Breast epithelium (tissue), 4 donors: ENCODE data around the gene TPD52L1. TPM values are rescaled to one million over a fixed set of nuclear protein-coding genes. Genes with fewer than 3 reads are reported as not detected.

Source experiments
- DNase-seq, 2 donors: peaks; one replicate each; pipeline ENCODE4 v3.0.0-alpha.2; 2019; ENCODE audit warnings: low spot score in 2 of 2
- H3K27ac ChIP-seq, 2 donors: fragments of 200-600 bp; sonication (generic) in 1 of 2; one replicate each; pipeline ENCODE4 v1.5.1; 2016 to 2019; ENCODE audit warnings: mild to moderate bottlenecking in 1 of 2
- H3K27me3 ChIP-seq, 2 donors: fragments of 200-600 bp; sonication (generic) in 1 of 2; one replicate each; pipeline versions ENCODE4 v1.5.1 to v1.6.0; 2017 to 2019; ENCODE audit warnings: control low read depth in 1 of 2, mild to moderate bottlenecking in 1 of 2
- H3K36me3 ChIP-seq: fragments of 200-600 bp; one replicate; pipeline ENCODE4 v1.5.1; 2019
- H3K4me1 ChIP-seq, 2 donors: fragments of 200-600 bp; sonication (generic); one replicate each; pipeline ENCODE4 v1.5.1; 2016 to 2019; ENCODE audit warnings: control low read depth in 1 of 2
- H3K4me3 ChIP-seq, 3 donors: fragments of 200-600 bp; sonication (generic); 1 replicate in 2 of 3; 2 replicates in 1 of 3; pipeline ENCODE4 v1.5.1; 2016 to 2019; ENCODE audit warnings: mild to moderate bottlenecking in 3 of 3, moderate library complexity in 2 of 3
- H3K9me3 ChIP-seq, 2 donors: fragments of 200-600 bp; sonication (generic) in 1 of 2; one replicate each; pipeline ENCODE4 v1.5.1; 2016 to 2019; ENCODE audit warnings: control low read depth in 1 of 2
- CTCF ChIP-seq, 3 donors: fragments of 450-650 bp; IDR thresholded peaks; one replicate each; pipeline ENCODE4 v1.5.1; 2016 to 2017; ENCODE audit warnings: antibody characterized with exemption in 3 of 3, mild to moderate bottlenecking in 3 of 3, moderate library complexity in 3 of 3
- POLR2A ChIP-seq: fragments of 450-650 bp; IDR thresholded peaks from one replicate; pipeline ENCODE4 v1.6.1; 2016; ENCODE audit warnings: antibody characterized with exemption, mild to moderate bottlenecking, moderate library complexity
- POLR2AphosphoS5 ChIP-seq, 3 donors: sonication (generic); formaldehyde crosslinking; IDR thresholded peaks; one replicate each; pipeline ENCODE4 v1.6.1; 2017; ENCODE audit warnings: antibody characterized with exemption in 3 of 3
- intact Hi-C: fragments of 100-400 bp; cut with DNase I; formaldehyde crosslinking; loops from one replicate; pipeline ENCODE4 v1.15.1; 2023; ENCODE audit warnings: low total_unique reads
- total RNA-seq, 3 donors: library from RNA; depleted of rRNA; stranded (reverse); fragments of >200 nt; gene quantifications; one replicate each; pipeline ENCODE4 v1.1.0, GENCODE V29; 2016

TPD52L1 gene
- total RNA-seq, 3 donors from 2014 or later: 27.2 to 266 (median 81.3) TPM

GRCh38 chr6:125285353-125285752 lies 131.8 kb downstream of the TPD52L1 start:
- DNase-seq: no peak
- intact Hi-C loops: no loop called here
- H3K4me1 ChIP-seq: no peaks in the 10 kb centered on the region
- H3K36me3 ChIP-seq: no peaks in the 10 kb centered on the region
- H3K4me3 ChIP-seq: no peak overlapping the region
- no peak overlapping the region for H3K27ac ChIP-seq
- H3K9me3 ChIP-seq: peaks cover 6 to 8% of the 10 kb centered on the region in 2 donors
- TF ChIP-seq POLR2A (no peak), CTCF (IDR thresholded peaks at IDR 0.05) (no peak), POLR2AphosphoS5 (IDR thresholded peaks at IDR 0.05) (no peak)
- no peaks in the 10 kb centered on the region for H3K27me3 ChIP-seq

- Histone ChIP-seq H3K9me3 (peaks cover 3 to 6% of the 10 kb centered on the region in 2 donors), H3K27me3 (no peaks in the 10 kb centered on the region), H3K27ac (no peak overlapping the region), H3K36me3 (no peaks in the 10 kb centered on the region), H3K4me3 (no peak overlapping the region), H3K4me1 (no peaks in the 10 kb centered on the region)
- TF ChIP-seq POLR2AphosphoS5 (IDR thresholded peaks at IDR 0.05): no peak
- no peak for TF ChIP-seq CTCF (IDR thresholded peaks at IDR 0.05)
- no peak for TF ChIP-seq POLR2A
- no peak for DNase-seq
- intact Hi-C loops: no loop called here
Observed at GRCh38 chr6:125285936-125286335, 132.4 kb downstream of the TPD52L1 start.

GRCh38 chr6:125287718-125288117 lies 134.1 kb downstream of the TPD52L1 start:
- TF ChIP-seq CTCF (IDR thresholded peaks at IDR 0.05) (no peak), POLR2AphosphoS5 (IDR thresholded peaks at IDR 0.05) (no peak), POLR2A (no peak)
- H3K27ac ChIP-seq: no peak overlapping the region
- no peaks in the 10 kb centered on the region for H3K36me3 ChIP-seq
- DNase-seq: no peak
- intact Hi-C loops: no loop called here
- H3K27me3 ChIP-seq: no peaks in the 10 kb centered on the region
- no peak overlapping the region for H3K4me3 ChIP-seq
- no peaks in the 10 kb centered on the region for H3K4me1 ChIP-seq
- H3K9me3 ChIP-seq: peaks cover 3 to 6% of the 10 kb centered on the region in 2 donors

GRCh38 chr6:125293587-125293986 lies 140.0 kb downstream of the TPD52L1 start:
- H3K27me3 ChIP-seq: no peaks in the 10 kb centered on the region
- no peaks in the 10 kb centered on the region for H3K9me3 ChIP-seq
- H3K4me3 ChIP-seq: no peak overlapping the region
- no peak overlapping the region for H3K27ac ChIP-seq
- TF ChIP-seq POLR2A (no peak), CTCF (IDR thresholded peaks at IDR 0.05) (no peak), POLR2AphosphoS5 (IDR thresholded peaks at IDR 0.05) (no peak)
- no peak for DNase-seq
- intact Hi-C loops: no loop called here
- peaks cover 0 to 15% of the 10 kb centered on the region in 2 donors for H3K4me1 ChIP-seq
- H3K36me3 ChIP-seq: no peaks in the 10 kb centered on the region

GRCh38 chr6:125294036-125294435 lies 140.5 kb downstream of the TPD52L1 start:
- Histone ChIP-seq H3K4me1 (peaks cover 0 to 15% of the 10 kb centered on the region in 2 donors), H3K4me3 (no peak overlapping the region), H3K36me3 (no peaks in the 10 kb centered on the region), H3K9me3 (no peaks in the 10 kb centered on the region), H3K27ac (no peak overlapping the region), H3K27me3 (no peaks in the 10 kb centered on the region)
- no peak for TF ChIP-seq POLR2A
- TF ChIP-seq POLR2AphosphoS5 (IDR thresholded peaks at IDR 0.05): no peak
- no peak for TF ChIP-seq CTCF (IDR thresholded peaks at IDR 0.05)
- intact Hi-C loops: no loop called here
- DNase-seq: no peak
